GM19351 (cell line): ENCODE measurements around the gene NTNG1.

Source experiments
- ATAC-seq: cut with Tn5 transposase; IDR thresholded peaks from one replicate; pipeline ENCODE4 v1.9.1; 2021; ENCODE audit warnings: mild to moderate bottlenecking, moderate library complexity; ENCODE audit not compliant: unreplicated experiment

Gene NTNG1

GRCh38 chr1:107443860-107444259 lies 303.0 kb downstream of the NTNG1 start:
- no peak for ATAC-seq

DNA sequence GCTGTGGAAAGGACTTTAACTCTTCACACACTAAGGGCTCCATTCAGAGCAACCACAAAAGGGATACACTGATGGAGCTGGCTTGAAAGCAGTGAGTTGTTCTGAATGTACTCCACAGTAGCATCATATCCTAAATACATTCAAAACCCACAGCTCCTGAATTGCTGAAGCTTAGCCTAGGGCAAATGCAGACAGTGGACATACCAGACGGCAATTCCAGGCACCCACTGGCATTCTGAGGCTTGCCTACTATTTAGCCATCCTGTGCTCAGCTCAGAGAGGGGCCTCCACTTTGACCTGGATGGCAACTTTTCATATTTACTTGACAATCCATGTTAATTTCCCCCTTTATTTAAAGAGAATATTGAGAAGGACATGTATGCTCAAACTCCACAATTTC lies 303.5 kb downstream of the NTNG1 start:
- ATAC-seq = no peak

- no peak for ATAC-seq
Observed at GRCh38 chr1:107449326-107449725, 308.5 kb downstream of the NTNG1 start.

DNA sequence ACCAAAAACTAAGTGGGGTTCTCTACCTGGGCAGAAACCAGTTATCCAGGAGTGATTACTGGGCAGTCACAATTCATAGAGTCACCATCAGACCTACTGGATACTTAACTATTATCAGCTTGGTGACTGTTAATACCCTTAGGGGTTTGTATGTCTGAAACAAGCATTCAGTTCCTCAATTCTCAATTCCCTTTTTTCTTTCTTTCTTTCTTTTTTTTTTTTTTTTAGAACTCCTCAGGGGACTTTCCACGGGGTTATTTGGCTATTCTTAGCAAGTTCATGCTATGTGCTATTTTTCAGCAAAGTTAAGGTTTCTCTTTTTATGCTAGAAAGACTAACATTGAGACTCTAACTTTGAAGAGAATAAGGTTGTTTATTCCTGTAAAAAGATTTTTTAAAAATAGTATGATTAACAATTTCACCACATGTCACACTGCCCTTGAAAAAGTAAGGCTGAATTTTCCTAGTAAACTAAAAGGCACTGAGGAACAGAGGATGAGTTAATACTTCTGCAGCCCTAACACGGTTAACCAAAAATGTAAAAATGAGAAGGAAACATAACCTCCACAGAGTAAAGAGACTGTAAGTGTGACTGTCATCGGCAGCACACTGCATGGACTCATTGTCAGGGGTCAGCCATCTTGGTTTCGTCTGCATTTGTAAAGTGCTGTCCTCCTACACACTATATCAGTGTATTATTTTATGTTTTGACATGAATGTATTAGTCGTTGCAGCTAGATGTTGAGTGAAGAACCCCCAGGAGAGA lies 310.2 kb downstream of the NTNG1 start:
- ATAC-seq = peak; percentile 77

GRCh38 chr1:107451715-107452114 lies 310.9 kb downstream of the NTNG1 start:
- peak; percentile 40 for ATAC-seq

- no peak for ATAC-seq
Observed at GRCh38 chr1:107454791-107455190, 314.0 kb downstream of the NTNG1 start.

DNA sequence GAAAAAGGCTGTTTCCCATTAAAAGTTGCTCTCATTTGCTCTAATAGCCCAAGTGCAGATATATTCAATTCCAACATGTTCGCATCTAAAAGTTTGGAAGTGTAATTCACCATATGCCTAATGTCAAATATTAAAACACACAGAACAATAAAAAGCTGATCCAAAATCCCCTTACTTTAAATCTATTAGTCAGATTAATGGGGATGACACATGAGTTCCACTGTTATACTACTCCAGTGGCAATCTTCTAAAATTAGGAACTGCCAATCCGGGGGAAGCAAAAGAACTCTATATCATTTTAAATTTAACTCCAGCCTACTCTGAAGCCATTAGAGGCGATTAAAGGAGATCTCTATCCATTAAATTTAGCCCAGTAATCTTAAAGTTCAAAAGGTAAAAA lies 317.1 kb downstream of the NTNG1 start:
- no peak for ATAC-seq

DNA sequence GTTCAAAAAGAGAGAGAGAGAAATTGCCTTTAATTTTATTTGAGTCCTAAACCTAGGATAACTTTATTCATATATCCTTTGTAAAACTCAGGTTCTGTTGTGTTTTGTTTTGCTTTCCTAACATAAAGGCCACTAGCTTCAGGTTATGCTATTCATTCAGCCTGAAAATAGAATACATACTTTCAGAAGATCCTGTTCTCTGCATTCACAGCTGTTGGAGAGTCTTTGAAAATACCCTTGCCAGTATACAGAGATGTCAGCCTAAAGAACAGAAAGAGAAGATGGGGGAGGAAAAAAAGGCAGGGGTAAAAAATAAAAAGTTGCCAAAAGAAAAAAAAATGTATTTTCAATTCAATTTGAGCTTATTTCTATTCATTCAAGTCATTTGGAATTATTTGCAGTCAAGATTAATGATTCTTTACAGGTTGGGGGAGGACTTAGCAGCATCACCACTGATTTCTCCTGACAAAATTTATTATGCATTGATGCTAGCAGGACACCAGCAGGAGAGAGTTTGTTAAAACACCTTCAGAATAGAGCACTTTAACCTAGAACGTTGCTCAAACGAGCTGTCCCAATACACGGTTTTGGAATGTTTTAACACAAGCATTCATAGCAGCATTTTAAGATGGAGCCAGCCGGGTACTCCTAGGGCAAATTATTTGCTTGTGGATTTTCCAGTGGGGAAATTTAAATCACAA lies 318.5 kb downstream of the NTNG1 start:
- ATAC-seq = peak; percentile 66

GRCh38 chr1:107460035-107460434 lies 319.2 kb downstream of the NTNG1 start:
- no peak for ATAC-seq

GRCh38 chr1:107464827-107465226 lies 324.0 kb downstream of the NTNG1 start:
- ATAC-seq = no peak

- no peak for ATAC-seq
Observed at GRCh38 chr1:107467286-107467685, 326.4 kb downstream of the NTNG1 start.

DNA sequence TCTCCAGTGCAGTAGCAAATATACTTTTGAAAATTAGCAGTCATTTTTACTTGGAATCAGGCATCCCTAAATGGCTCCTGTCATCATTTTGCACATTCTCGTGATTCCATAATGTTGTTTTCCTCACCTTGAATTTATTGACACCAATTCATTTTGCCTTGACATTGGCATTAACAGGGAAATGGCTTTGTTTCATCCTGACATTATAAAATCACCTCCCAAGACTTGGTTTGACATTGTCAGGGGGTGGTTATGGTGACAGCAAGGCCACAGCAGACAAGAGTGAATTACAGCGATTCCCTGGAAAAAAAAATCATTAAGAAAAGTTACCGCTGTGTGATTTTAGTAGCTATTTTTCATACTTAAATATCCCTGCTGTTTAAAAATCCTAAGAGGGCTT lies 327.0 kb downstream of the NTNG1 start:
- ATAC-seq = no peak

- no peak for ATAC-seq
Observed at GRCh38 chr1:107473065-107473464, 332.2 kb downstream of the NTNG1 start.

DNA sequence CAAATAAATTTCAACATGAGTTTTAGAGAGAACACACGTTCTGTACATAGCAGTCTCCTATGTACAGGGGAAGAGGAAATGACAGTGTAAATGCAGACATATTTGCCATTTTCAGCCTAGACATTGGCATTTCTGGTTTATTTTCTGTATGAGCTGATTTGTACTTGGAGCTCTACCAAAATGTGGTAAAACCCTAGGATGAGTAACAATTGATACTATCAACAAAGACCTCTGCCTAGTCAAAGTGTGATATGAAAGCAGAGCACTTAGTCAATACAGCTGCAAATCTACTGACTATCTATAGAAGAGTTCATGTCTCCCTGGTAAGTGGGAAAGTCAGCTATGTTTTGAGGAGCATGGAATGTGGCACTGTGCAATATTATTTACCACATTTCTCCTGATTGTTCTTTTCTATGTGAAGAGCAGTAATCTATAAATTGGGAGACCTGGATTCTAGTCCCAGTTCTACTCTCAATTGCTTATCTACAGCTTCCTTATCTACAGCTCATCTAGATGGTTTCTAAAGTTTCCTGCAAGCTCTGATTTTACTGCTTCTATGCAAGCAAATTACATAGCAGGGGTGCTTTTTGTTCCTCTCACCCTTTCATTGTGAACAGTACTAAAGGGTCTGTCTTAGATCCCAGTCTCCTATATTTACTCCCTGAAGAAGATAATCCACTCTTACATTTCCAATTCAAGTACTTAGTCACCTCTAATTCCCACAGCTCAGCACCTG lies 334.2 kb downstream of the NTNG1 start:
- peak; percentile 87 for ATAC-seq

DNA sequence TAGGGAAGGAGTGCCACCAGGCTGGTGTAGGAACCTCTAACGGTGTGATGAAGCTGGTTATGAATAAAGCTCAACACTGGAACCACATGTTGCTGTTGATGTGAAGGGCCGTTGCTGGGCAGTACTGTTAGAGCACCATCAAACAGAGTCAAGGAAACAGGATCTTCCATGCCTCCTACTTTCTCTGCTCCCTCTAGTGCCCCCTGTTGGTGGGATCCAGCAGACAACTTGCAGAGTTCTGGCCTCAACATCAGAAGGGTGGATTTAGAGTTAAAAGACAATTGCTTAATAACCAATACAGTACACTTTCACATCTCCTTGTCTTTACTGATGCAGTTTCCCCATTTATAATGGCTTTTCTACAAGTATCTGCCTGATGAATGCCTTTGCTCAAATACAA lies 336.4 kb downstream of the NTNG1 start:
- no peak for ATAC-seq

GRCh38 chr1:107479865-107480350 lies 339.1 kb downstream of the NTNG1 start:
- no peak for ATAC-seq

- ATAC-seq = peak; percentile 69
Observed at GRCh38 chr1:107480548-107481415, 339.9 kb downstream of the NTNG1 start.

- ATAC-seq = no peak
Observed at GRCh38 chr1:107481756-107482384, 341.0 kb downstream of the NTNG1 start.

- no peak for ATAC-seq
Observed at GRCh38 chr1:107483949-107484348, 343.1 kb downstream of the NTNG1 start.

- ATAC-seq = no peak
Observed at GRCh38 chr1:107486349-107486748, 345.5 kb downstream of the NTNG1 start.
